ENCODE results near the gene LPIN2.
A peak's percentile ranks its signal among the peaks of the same experiment; 100 is the strongest.

The LPIN2 gene

GRCh38 chr18:2986150-2986865 is 26.6 kb downstream of the LPIN2 start:
- H3K36me3 ChIP-seq (ENCODE audit: low read length): no peaks in the 10 kb centered on the region
- peaks cover 11% of the 10 kb centered on the region; the same call in 1 of the 2 replicates for H4K20me1 ChIP-seq (ENCODE audit: low read depth, low read length)
- no peaks in the 10 kb centered on the region for H3F3A ChIP-seq (ENCODE audit: insufficient read depth)
- no peak overlapping the region for H2AFZ ChIP-seq (ENCODE audit: low read depth, low read length, severe bottlenecking)
- no peak overlapping the region for H3K27ac ChIP-seq (ENCODE audit: low read depth, low read length)
- H3K27me3 ChIP-seq (ENCODE audit: low read length): no peaks in the 10 kb centered on the region
- H3K9me2 ChIP-seq (replicated peaks; ENCODE audit: insufficient read depth, low read length): no peaks in the 10 kb centered on the region
- TF ChIP-seq CTCF (IDR thresholded peaks at IDR 0.05; ENCODE audit: insufficient read depth, low read length, poor library complexity, severe bottlenecking) (no peak), EZH2phosphoT487 (conservative IDR thresholded peaks at IDR 0.05; ENCODE audit: low read length) (no peak)
- H3K79me2 ChIP-seq (ENCODE audit: insufficient read depth, low read length): peaks cover 13% of the 10 kb centered on the region; the same call in 1 of the 2 replicates
- no peaks in the 10 kb centered on the region for H3K9me3 ChIP-seq (ENCODE audit: insufficient read depth, low read length)
- no peak overlapping the region for H3K4me3 ChIP-seq (ENCODE audit: insufficient read depth, low read length, poor library complexity, severe bottlenecking)
- no peak overlapping the region for H3K9ac ChIP-seq (ENCODE audit: low read length)
- H3K4me2 ChIP-seq (ENCODE audit: low read depth, low read length, poor library complexity, severe bottlenecking): no peak overlapping the region

- no peak overlapping the region for H3K4me3 ChIP-seq (ENCODE audit: insufficient read depth, low read length, poor library complexity, severe bottlenecking)
- no peaks in the 10 kb centered on the region for H3F3A ChIP-seq (ENCODE audit: insufficient read depth)
- no peaks in the 10 kb centered on the region for H3K36me3 ChIP-seq (ENCODE audit: low read length)
- TF ChIP-seq EZH2phosphoT487 (conservative IDR thresholded peaks at IDR 0.05; ENCODE audit: low read length) (no peak), CTCF (IDR thresholded peaks at IDR 0.05; ENCODE audit: insufficient read depth, low read length, poor library complexity, severe bottlenecking) (peak; percentile 44)
- H3K9me2 ChIP-seq (replicated peaks; ENCODE audit: insufficient read depth, low read length): no peaks in the 10 kb centered on the region
- H3K4me2 ChIP-seq (ENCODE audit: low read depth, low read length, poor library complexity, severe bottlenecking): no peak overlapping the region
- no peak overlapping the region for H3K9ac ChIP-seq (ENCODE audit: low read length)
- no peak overlapping the region for H2AFZ ChIP-seq (ENCODE audit: low read depth, low read length, severe bottlenecking)
- peaks cover 14% of the 10 kb centered on the region for H3K79me2 ChIP-seq (ENCODE audit: insufficient read depth, low read length)
- H3K27me3 ChIP-seq (ENCODE audit: low read length): no peaks in the 10 kb centered on the region
- no peak overlapping the region for H3K27ac ChIP-seq (ENCODE audit: low read depth, low read length)
- peaks cover 13% of the 10 kb centered on the region for H4K20me1 ChIP-seq (ENCODE audit: low read depth, low read length)
- no peaks in the 10 kb centered on the region for H3K9me3 ChIP-seq (ENCODE audit: insufficient read depth, low read length)
These were observed 27.3 kb downstream of the LPIN2 start for GRCh38 chr18:2985628-2986027.

DNA sequence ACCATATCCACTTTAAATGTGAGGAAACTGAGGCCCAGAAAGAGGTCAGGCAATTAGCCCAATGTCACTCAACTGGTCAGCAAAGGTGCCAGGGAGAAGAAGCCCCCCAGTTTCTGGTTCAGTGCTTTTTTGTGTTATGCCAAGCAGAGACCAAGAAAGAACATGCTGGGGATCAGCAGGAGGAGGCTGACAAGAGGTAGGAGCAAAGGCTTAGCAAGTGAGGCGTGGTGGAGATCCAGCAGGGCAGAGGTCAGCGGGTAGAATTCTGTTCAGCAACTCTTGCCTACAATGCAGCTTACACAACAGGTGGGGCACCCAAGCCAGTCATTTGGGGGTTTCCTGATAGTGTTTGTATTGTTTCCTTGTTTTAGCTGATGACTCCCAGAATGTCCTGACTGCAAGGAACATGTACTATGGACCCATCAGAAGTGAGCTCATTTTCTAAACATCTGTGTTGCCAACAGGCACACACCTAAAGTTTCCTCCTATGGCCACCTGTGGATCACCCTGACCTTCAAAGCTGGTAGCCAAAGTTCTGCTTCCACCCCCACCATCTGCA is 28.2 kb downstream of the LPIN2 start:
- no peak overlapping the region for H3K9ac ChIP-seq (ENCODE audit: low read length)
- no peaks in the 10 kb centered on the region for H3K27me3 ChIP-seq (ENCODE audit: low read length)
- peaks cover 20% of the 10 kb centered on the region for H3K79me2 ChIP-seq (ENCODE audit: insufficient read depth, low read length)
- no peaks in the 10 kb centered on the region for H3K9me2 ChIP-seq (replicated peaks; ENCODE audit: insufficient read depth, low read length)
- H3K4me3 ChIP-seq (ENCODE audit: insufficient read depth, low read length, poor library complexity, severe bottlenecking): no peak overlapping the region
- no peak overlapping the region for H3K4me2 ChIP-seq (ENCODE audit: low read depth, low read length, poor library complexity, severe bottlenecking)
- TF ChIP-seq EZH2phosphoT487 (conservative IDR thresholded peaks at IDR 0.05; ENCODE audit: low read length) (no peak), CTCF (IDR thresholded peaks at IDR 0.05; ENCODE audit: insufficient read depth, low read length, poor library complexity, severe bottlenecking) (no peak)
- no peak overlapping the region for H3K27ac ChIP-seq (ENCODE audit: low read depth, low read length)
- H3K36me3 ChIP-seq (ENCODE audit: low read length): no peaks in the 10 kb centered on the region
- H3K9me3 ChIP-seq (ENCODE audit: insufficient read depth, low read length): no peaks in the 10 kb centered on the region
- H3F3A ChIP-seq (ENCODE audit: insufficient read depth): 0 out of 2 replicates have a peak, but pooled peaks cover 2% of the 10 kb centered on the region
- H2AFZ ChIP-seq (ENCODE audit: low read depth, low read length, severe bottlenecking): no peak overlapping the region
- peaks cover 17% of the 10 kb centered on the region for H4K20me1 ChIP-seq (ENCODE audit: low read depth, low read length)

All from SU-DHL-6 (cell line).